Measurements from ENCODE around the gene PAGR1. TPM values are rescaled to one million over a fixed set of nuclear protein-coding genes. Genes with fewer than 3 reads are reported as not detected.

The PAGR1 gene
- total and polyA plus RNA-seq, 10 of the 15 experiments (the other 5 are each of a cell fraction or from before 2014, with no cell fraction given): 1.1 to 57.7 (median 23.4) TPM

DNA sequence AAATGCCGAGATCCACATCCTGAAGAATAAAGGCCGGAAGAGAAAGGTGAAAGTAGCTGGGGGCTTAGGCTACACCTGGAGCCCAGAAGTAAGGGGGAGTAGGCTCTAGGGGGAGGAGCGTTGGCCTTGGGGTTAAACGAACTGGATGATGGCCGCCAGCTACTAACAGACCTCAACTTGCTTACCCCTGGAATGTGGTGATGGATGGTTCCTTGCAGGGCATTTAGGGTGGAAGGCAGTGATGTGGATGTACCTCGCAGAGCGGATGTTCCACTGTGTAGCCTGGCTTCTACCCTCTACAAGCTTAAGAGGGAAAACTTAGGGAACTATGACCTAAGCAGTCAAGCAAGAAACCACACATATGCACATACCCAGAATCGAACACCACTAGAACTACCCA is 11.9 kb upstream of the PAGR1 start:
- Histone ChIP-seq H4K20me1 (ENCODE audit: control insufficient read depth, insufficient read depth) (no peaks in the 10 kb centered on the region), H3K27me3 (replicated peaks in 1 of 2; ENCODE audit: control insufficient read depth in 2 of 2, insufficient read depth in 2 of 2, low read length in 1 of 2) (no peaks in the 10 kb centered on the region), H3K79me2 (ENCODE audit: control insufficient read depth, insufficient read depth, low read length) (peaks cover 27% of the 10 kb centered on the region), H3K36me3 (ENCODE audit: control insufficient read depth in 2 of 2, insufficient read depth in 2 of 2, low read length in 1 of 2) (peaks cover 25 to 36% of the 10 kb centered on the region in 2 experiments), H3K9me3 (replicated peaks; ENCODE audit: control insufficient read depth, insufficient read depth, low read length) (no peaks in the 10 kb centered on the region), H3K9ac (ENCODE audit: control insufficient read depth, insufficient read depth, low read length) (peak overlapping the region; percentile 92; the same call in 1 of the 2 replicates), H3K4me2 (ENCODE audit: control insufficient read depth, insufficient read depth) (peak overlapping the region; percentile 85), H2AFZ (ENCODE audit: control insufficient read depth, low read depth, low read length) (no peak overlapping the region), H3K4me3 (peak overlapping the region; percentile 73; the same call in 1 of the 2 replicates), H3K4me1 (ENCODE audit: control insufficient read depth, insufficient read depth, low read length) (peaks cover 13% of the 10 kb centered on the region), H3K27ac (ENCODE audit: control insufficient read depth, insufficient read depth) (peak overlapping the region; percentile 91)
- ATAC-seq (no peak), FAIRE-seq (no peak), DNase-seq (ENCODE audit: low read depth, low spot score) (no peak)
- CTCF ChIA-PET: interaction anchor here (0.5 to 2.9 kb wide), 10 partner anchors 12 to 169 kb away, joined by 3 to 24 read pairs (median 6); partner anchors contain the start of genes KIF22, MVP and PAGR1
- 37% methylated on average over 8 of the region's 8 CpGs for WGBS (ENCODE audit: insufficient coverage, insufficient replicate concordance, low lambda C conversion rate, missing lambda C conversion rate)
- TF ChIP-seq ZZZ3 (IDR thresholded peaks at IDR 0.05; ENCODE audit: control insufficient read depth, insufficient read length, low read depth) (no peak), ZNF274 (IDR thresholded peaks at IDR 0.05; ENCODE audit: insufficient read depth, insufficient read length) (no peak), RELA (IDR thresholded peaks at IDR 0.05; ENCODE audit: borderline replicate concordance, partially characterized antibody) (no peak), NFIC (IDR thresholded peaks at IDR 0.05; ENCODE audit: low read depth, low read length) (no peak), STAT3 (IDR thresholded peaks at IDR 0.05; ENCODE audit: low read depth, low read length) (no peak), EED (IDR thresholded peaks at IDR 0.05; ENCODE audit: low read depth) (0 out of 2 replicates have a peak, but pooled peaks have one; percentile 30), STAT1 (conservative IDR thresholded peaks at IDR 0.05) (no peak), ZNF24 (IDR thresholded peaks at IDR 0.05) (0 out of 2 replicates have a peak, but pooled peaks have one; percentile 25), POLR2AphosphoS2 (IDR thresholded peaks at IDR 0.05; ENCODE audit: low read depth, low read length) (peak; percentile 15; the same call in 1 of the 2 replicates), ATF7 (IDR thresholded peaks at IDR 0.05; ENCODE audit: low read depth) (no peak)
- TF ChIP-seq, protein P1, sequence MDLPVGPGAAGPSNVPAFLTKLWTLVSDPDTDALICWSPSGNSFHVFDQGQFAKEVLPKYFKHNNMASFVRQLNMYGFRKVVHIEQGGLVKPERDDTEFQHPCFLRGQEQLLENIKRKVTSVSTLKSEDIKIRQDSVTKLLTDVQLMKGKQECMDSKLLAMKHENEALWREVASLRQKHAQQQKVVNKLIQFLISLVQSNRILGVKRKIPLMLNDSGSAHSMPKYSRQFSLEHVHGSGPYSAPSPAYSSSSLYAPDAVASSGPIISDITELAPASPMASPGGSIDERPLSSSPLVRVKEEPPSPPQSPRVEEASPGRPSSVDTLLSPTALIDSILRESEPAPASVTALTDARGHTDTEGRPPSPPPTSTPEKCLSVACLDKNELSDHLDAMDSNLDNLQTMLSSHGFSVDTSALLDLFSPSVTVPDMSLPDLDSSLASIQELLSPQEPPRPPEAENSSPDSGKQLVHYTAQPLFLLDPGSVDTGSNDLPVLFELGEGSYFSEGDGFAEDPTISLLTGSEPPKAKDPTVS (IDR thresholded peaks at IDR 0.05; ENCODE audit: low read depth, low read length): no peak
- SMC1A ChIA-PET (ENCODE audit: uncharacterized antibody, unreplicated experiment): interaction anchor here (0.6 to 4.6 kb wide), 10 partner anchors 11 to 81 kb away, joined by 3 to 38 read pairs (median 4); partner anchors contain the start of genes KIF22, MVP and PAGR1
- in situ Hi-C loops (cut with MboI) (no loop called here), intact Hi-C loops (cut with micrococcal nuclease; ENCODE audit: unreplicated experiment) (no loop called here)
- no TSS peak for BruUV-seq (replicated peaks)
- POLR2A ChIA-PET: interaction anchor here (0.8 to 2.1 kb wide), 8 partner anchors 9 to 169 kb away, joined by 3 to 24 read pairs (median 6); partner anchors contain the start of genes KIF22, MVP and TAOK2
- RAD21 ChIA-PET (ENCODE audit: unreplicated experiment): interaction anchor here (0.8 to 1.4 kb wide), 5 partner anchors 12 to 72 kb away, joined by 3 to 5 read pairs (median 4); partner anchors contain the start of genes KIF22 and PAGR1
